SHP77 (cell line): ENCODE results near the gene CNRIP1.

Experiments
- DNase-seq, 2 experiments: peaks; one replicate each; lab custom pipeline; 2025; lab: John Stamatoyannopoulos, UW

The CNRIP1 gene

GRCh38 chr2:68292108-68292710 is 27.5 kb downstream of the CNRIP1 start:
- no peak for DNase-seq

- no peak for DNase-seq
Observed at GRCh38 chr2:68291314-68291713, 28.4 kb downstream of the CNRIP1 start.

- DNase-seq = no peak
Observed at GRCh38 chr2:68290901-68291300, 28.8 kb downstream of the CNRIP1 start.

GRCh38 chr2:68287580-68288441 is 31.9 kb downstream of the CNRIP1 start:
- no peak for DNase-seq

- DNase-seq = no peak
Observed at GRCh38 chr2:68284896-68285295, 34.9 kb downstream of the CNRIP1 start.

- DNase-seq = no peak
Observed at GRCh38 chr2:68283419-68283812, 36.3 kb downstream of the CNRIP1 start.

- DNase-seq = peak; percentile 37 to 60
Observed at GRCh38 chr2:68282811-68283418, 36.8 kb downstream of the CNRIP1 start.

- no peak for DNase-seq
Observed at GRCh38 chr2:68280796-68281195, 39.0 kb downstream of the CNRIP1 start.

GRCh38 chr2:68280348-68280747 is 39.4 kb downstream of the CNRIP1 start:
- DNase-seq = no peak

- DNase-seq = no peak
Observed at GRCh38 chr2:68279691-68280090, 40.1 kb downstream of the CNRIP1 start.

- no peak for DNase-seq
Observed at GRCh38 chr2:68278169-68278568, 41.6 kb downstream of the CNRIP1 start.

GRCh38 chr2:68274022-68274421 is 45.7 kb downstream of the CNRIP1 start:
- no peak for DNase-seq

- DNase-seq = no peak
Observed at GRCh38 chr2:68272246-68272994, 47.3 kb downstream of the CNRIP1 start.

GRCh38 chr2:68266655-68267054 is 53.1 kb downstream of the CNRIP1 start:
- no peak for DNase-seq

GRCh38 chr2:68263632-68264031 is 56.1 kb downstream of the CNRIP1 start:
- DNase-seq = no peak

- DNase-seq = no peak
Observed at GRCh38 chr2:68258851-68259250, 60.9 kb downstream of the CNRIP1 start.

GRCh38 chr2:68256093-68256450 is 63.7 kb downstream of the CNRIP1 start:
- no peak for DNase-seq

- no peak for DNase-seq
Observed at GRCh38 chr2:68253219-68254068, 66.3 kb downstream of the CNRIP1 start.

- DNase-seq = peak; percentile 81 to 93
Observed at GRCh38 chr2:68252400-68253218, 67.1 kb downstream of the CNRIP1 start, which contains the start of gene PPP3R1. Gene PPP3R1, minus strand, starts transcription at chr2:68252532. Its CDS starts 405 bp downstream, at chr2:68252127.

GRCh38 chr2:68251855-68252399 is 67.8 kb downstream of the CNRIP1 start:
- no peak for DNase-seq
